ENCODE data around the gene NTNG1.

NTNG1 gene

DNA sequence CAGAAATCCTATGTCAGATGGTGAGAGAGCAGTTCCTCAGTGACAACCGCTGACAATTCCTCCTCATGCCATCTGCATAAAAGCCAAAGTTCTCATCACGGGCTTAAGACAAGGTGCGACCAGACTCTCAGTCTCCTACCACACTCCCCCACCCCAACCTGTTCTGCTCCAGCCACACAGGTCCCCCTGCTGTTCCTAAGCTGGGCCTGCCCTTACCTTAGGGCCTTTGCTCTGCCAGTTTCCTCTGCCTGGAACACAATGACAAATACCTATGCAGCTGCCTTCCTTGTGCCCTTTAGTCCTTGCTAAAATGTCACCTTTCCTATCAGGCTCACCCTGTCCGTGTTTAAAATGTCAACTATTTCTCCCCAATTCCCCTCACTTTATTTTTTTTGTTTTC is 382.2 kb downstream of the NTNG1 start:
- no peak overlapping the region for H3K4me3 ChIP-seq (ENCODE audit: low read depth, low read length)
- no peak for DNase-seq (ENCODE audit: low read depth)

GRCh38 chr1:107523736-107524135 is 382.9 kb downstream of the NTNG1 start:
- no peak for DNase-seq (ENCODE audit: low read depth)
- H3K4me3 ChIP-seq (ENCODE audit: low read depth, low read length), result no peak overlapping the region

DNA sequence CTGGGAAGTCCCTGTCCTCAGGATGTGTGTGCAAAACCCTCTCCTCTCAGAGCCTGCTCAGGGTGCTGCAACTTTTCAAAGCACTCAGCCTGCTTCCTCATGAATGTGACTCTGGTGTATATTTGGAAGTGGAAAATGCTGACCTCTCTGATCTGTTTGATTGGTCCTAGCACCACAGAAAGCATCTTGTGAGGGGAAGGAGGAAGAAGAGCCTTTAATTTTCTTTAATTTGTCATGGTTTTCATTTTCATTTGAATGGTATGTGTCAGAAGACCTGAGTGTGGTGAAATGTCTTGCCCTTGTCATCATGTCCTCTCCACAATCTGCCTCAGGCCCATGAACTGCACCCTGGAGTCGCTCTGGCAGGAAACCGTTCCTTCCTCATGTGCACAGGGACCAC is 383.5 kb downstream of the NTNG1 start:
- no peak for DNase-seq (ENCODE audit: low read depth)
- no peak overlapping the region for H3K4me3 ChIP-seq (ENCODE audit: low read depth, low read length)

- no peak overlapping the region for H3K4me3 ChIP-seq (ENCODE audit: low read depth, low read length)
- DNase-seq (ENCODE audit: low read depth), result no peak
Observed at GRCh38 chr1:107525145-107525544, 384.3 kb downstream of the NTNG1 start.

- no peak overlapping the region for H3K4me3 ChIP-seq (ENCODE audit: low read depth, low read length)
- DNase-seq (ENCODE audit: low read depth), result no peak
Observed at GRCh38 chr1:107525961-107526360, 385.1 kb downstream of the NTNG1 start.

DNA sequence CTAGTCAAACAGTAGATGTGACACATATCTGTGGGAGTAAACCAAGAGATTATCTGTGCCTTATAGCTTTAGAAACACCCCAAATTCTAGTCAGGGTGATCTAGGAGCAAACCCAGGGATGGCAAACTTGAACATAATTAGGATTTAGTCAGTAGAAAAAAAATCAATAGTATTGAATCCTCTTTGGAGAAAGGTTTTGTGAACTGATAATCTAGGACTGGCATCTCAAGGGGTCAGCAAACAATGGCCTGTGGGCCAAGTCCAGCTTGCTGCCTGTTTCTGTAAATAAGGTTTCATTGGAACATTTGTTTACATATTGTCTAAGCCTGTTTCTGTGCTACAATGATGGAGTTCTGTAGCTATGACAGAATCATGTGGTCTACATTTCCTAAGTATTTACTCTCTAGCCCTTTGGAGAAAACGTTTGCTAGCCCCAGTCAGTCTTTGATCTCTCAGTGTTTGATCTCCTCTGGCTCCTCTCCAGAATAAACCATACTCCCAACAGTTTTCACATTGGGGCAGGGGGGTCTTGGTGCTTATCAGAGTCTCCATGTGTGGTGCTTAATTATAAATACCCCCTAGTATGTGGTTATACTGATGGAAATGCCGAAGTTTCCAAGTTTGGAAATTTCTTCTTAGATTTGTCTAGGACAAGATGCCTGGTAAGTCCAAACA is 385.8 kb downstream of the NTNG1 start:
- H3K4me3 ChIP-seq (ENCODE audit: low read depth, low read length), result no peak overlapping the region
- DNase-seq (ENCODE audit: low read depth), result no peak

DNA sequence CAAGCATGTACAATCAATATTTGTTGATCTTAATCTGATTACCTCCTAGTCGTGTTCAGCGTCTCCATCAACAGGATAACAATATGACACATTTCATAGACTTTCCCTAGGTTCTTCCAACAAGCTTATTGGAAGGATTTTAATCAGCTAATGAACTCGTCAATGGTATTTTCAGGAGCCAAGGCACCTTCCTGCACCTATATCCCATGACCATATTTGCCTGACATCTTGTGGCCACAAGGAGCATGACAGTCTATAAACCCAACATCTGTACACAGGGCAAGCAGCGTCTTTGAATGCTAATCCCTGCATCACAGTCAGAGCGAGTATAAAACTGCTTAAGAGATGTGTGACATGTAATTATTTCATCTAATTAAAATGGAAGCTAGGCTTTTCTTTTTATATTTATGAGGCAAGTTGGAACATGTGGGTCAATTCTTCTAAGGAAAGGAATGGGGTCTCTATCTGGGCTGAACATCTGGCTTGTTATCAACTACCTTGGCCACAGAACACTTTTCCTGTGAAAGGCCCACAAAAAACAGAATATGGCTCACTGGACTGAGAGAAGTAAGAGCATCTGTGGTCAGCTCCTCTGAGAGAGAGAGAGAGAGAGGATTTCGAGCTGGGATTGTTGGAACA is 388.8 kb downstream of the NTNG1 start:
- no peak overlapping the region for H3K4me3 ChIP-seq (ENCODE audit: low read depth, low read length)
- peak; percentile 21 for DNase-seq (ENCODE audit: low read depth)

- no peak overlapping the region for H3K4me3 ChIP-seq (ENCODE audit: low read depth, low read length)
- no peak for DNase-seq (ENCODE audit: low read depth)
Observed at GRCh38 chr1:107530543-107530942, 389.7 kb downstream of the NTNG1 start.

DNA sequence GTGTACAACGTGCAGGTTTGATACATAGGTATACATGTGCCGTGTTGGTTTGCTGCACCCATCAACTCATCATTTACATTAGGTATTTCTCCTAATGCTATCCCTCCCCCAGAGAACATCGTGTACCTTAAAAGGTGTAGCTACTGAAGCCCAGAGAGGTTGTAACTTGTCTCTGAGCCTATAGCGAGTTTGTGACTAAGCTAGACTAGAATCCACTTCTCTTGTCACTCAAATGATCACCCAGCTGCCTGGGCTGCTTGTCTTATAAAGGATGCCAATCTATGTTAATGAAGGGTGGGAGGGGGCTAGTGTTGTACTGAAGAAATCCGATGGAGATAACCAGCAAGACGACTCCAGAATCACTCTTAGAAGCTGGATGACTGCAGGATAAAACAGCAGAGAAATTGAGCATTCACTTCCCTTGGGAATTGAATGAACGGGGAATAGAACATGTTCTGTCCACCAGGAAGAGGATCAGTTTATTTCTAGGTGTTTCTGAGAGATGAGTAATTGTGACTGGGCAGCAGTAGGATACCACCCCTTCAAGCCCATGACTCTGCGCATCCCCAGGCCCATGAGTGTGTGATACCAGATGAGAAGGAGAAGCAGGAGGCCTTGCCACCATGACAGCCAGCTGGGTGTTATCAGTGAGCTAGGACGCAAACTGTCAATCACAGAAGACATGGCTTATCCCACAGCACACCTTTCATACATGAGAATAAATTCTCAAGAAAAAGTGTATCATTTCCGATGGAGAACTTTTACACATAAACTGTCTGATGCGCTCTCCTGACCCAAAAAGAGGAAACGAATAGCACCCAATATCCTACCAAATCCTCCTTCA is 390.4 kb downstream of the NTNG1 start:
- H3K4me3 ChIP-seq (ENCODE audit: low read depth, low read length), result no peak overlapping the region
- DNase-seq (ENCODE audit: low read depth), result no peak

GRCh38 chr1:107532318-107532717 is 391.5 kb downstream of the NTNG1 start:
- no peak overlapping the region for H3K4me3 ChIP-seq (ENCODE audit: low read depth, low read length)
- no peak for DNase-seq (ENCODE audit: low read depth)
